A172 (cell line): Measurements from ENCODE around the gene PRAF2. TPM values are rescaled to one million over a fixed set of nuclear protein-coding genes. Genes with fewer than 3 reads are reported as not detected.
A peak's percentile ranks its signal among the peaks of the same experiment; 100 is the strongest.

Source experiments
- DNase-seq: peaks from one replicate; pipeline ENCODE4 v3.0.0-alpha.2; 2015; ENCODE audit warnings: low spot score
- total RNA-seq: library from RNA; depleted of rRNA; stranded (reverse); fragments of >200 nt; shearing (Covaris generic); gene quantifications from 2 replicates; pipeline ENCODE4 v1.2.3, GENCODE V29; 2014; rRNA removed

The PRAF2 gene
- total RNA-seq, 1 experiment from 2014 or later = 11.7 TPM

DNA sequence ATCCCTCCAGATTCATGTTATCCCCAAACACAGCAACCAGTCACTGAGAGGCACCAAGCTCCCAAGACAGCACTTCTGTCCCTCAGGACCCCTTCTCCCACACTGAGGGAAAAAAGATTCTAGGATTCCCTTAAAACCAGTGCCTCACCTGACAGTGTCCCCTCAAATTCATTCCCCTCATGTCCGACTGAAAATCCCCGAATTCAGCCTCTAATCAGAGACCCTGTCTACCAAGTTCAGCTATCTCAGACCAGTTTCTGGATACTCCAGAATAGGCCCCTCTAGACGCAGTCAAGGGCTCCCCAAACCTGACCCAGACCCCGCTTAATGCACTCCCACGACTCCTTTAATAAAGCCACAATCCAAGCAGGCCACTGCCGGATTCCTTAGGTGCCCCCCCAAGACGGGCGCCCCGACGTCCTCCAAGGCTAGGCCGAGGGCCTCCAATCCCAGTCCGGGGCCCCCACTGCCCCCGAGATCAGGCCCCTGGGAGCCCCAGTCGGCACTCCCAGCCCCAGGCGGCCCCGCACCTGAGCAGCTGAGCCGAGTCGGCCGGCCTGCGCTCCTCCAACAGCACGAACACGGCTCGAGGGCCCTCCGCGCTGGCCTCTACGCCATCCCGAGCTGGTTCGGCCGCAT, 31.1 kb downstream of the PRAF2 start:
- no peak for DNase-seq

- peak; percentile 74 for DNase-seq
Observed at GRCh38 chrX:49041744-49042580, 31.8 kb downstream of the PRAF2 start.

DNA sequence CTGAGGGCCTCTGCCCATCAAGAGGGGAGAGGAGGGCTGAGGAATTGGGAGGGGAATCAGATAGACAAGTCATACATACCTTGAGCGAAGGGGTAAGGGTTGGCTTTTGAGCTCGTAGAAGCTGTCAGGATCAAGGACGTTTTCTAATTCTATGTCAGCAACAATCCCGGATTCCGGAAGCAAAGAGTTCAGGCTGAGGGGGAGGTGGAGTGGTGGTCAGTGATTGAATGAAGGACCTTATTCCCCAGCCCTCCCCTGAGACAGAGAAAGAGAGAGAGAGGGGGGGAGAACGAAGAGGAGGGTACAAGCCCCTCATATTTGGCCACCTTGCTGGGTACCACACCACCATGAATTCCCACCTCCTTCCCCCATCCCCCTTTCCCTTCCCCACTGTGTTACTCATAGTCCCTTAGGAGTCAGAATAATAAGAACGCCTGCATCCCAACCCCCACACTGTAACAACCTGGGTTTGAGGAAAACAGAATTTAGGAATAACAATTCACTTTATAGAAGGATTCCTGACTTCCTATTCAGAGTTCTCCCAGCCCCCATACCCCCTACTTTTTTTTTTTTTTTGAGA, 33.3 kb downstream of the PRAF2 start:
- DNase-seq = peak; percentile 28

GRCh38 chrX:49039598-49040375, 34.0 kb downstream of the PRAF2 start:
- DNase-seq = peak; percentile 90

DNA sequence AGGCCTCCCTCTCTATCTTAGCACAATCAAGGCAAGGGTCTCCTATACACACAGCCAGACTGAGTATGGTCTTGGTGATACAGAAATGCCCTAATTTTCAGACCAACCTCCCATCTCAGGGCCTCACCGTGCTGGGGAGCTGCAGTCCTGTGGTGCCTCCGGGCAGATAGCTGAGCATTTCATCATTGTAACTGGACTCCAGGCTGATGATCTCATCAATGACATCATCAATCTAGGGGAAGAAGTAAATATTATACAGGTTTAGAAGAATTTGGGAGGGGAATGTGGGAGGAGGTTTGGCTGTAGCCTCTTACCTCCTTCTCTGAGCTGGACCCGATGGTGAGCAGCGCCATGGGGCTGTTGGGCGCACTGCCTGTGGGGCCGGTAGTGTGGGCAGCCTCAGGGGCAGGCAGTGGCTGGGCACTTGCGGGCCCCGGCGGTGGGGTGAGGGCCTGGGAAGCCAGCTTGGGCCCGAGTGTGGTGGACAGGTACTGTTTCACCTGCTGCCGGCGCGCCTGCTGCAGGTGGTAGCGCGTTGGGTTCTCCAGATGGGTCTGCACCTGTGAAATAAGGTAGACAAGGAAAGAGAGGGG, 35.8 kb downstream of the PRAF2 start:
- peak; percentile 21 for DNase-seq

DNA sequence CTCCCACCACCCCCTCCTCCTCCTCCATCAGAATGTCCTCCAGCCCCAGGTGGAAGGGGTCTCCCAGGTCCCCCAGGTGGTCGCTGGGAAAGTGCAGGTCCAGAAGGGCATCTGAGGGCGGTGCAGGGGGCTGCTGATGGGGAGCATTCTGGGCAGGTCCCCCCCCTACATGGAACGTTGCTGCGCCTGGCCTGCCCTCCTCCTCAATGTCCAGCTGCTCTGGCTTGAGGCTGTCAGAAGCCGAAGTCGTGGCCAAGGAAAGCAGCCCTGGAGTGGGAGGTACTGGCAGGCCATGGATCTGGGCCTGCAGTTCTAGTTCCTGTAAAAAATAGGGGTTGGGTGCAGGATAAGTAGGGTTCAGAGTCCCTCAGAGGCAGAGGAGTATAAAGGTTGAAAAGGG, 43.5 kb downstream of the PRAF2 start:
- no peak for DNase-seq

DNA sequence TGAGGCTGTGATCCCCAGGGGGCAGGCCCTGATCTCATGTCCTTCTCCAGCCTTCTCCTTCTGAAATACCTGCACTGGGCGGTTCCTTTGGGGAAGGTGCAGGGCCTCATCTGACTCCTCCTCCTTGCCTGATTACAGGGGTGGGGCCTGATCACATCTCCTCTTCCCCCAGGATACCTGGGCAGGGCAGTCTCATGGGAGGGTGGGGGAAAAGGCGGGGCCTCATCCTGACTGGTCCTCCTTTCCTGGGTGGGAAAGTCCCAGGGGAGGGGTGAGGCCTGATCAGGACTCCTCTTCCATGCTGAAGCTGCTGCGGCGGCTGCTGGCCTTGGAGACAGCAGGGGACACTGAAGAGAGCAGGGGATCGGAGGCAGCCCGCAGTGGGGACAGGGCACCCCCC, 43.9 kb downstream of the PRAF2 start:
- no peak for DNase-seq

Other genes with a start within 250 kb of the PRAF2 start
- not detected in 2 replicates for gene ERAS, start 247.5 kb downstream of the PRAF2 start, total RNA-seq
- gene PCSK1N, start 238.4 kb downstream of the PRAF2 start, total RNA-seq = 15.3 and 16.5 TPM in 2 replicates
- gene TIMM17B, start 176.2 kb downstream of the PRAF2 start, total RNA-seq = 67.2 and 73.1 TPM in 2 replicates
- 57.4 and 59.2 TPM in 2 replicates for gene PQBP1, start 176.1 kb downstream of the PRAF2 start, total RNA-seq
- gene SLC35A2, start 162.4 kb downstream of the PRAF2 start, total RNA-seq = 18.9 and 32.6 TPM in 2 replicates
- 0.59 and 0.74 TPM in 2 replicates for gene PIM2, start 155.0 kb downstream of the PRAF2 start, total RNA-seq
- 26.4 and 31.5 TPM in 2 replicates for gene OTUD5, start 116.4 kb downstream of the PRAF2 start, total RNA-seq
- gene KCND1, start 102.2 kb downstream of the PRAF2 start, total RNA-seq = 0.67 and 0.91 TPM in 2 replicates
- 15.9 and 18.3 TPM in 2 replicates for gene GRIPAP1, start 71.7 kb downstream of the PRAF2 start, total RNA-seq
- 49.8 and 64.1 TPM in 2 replicates for gene TFE3, start 30.6 kb downstream of the PRAF2 start, total RNA-seq
- 0.14 TPM in 1 of 2 replicates, not detected in the other for gene CCDC120, start 15.0 kb downstream of the PRAF2 start, total RNA-seq
- gene WDR45, start 5.9 kb upstream of the PRAF2 start, total RNA-seq = 47.5 and 64.6 TPM in 2 replicates
- gene GPKOW, start 49.7 kb upstream of the PRAF2 start, total RNA-seq = 41.9 and 42.4 TPM in 2 replicates
- 0.36 and 1.8 TPM in 2 replicates for gene MAGIX, start 88.8 kb upstream of the PRAF2 start, total RNA-seq
- gene PLP2, start 97.9 kb upstream of the PRAF2 start, total RNA-seq = 70.3 and 80.8 TPM in 2 replicates
- gene PRICKLE3, start 112.4 kb upstream of the PRAF2 start, total RNA-seq = 2.8 and 2.9 TPM in 2 replicates
- 0.05 and 0.48 TPM in 2 replicates for gene SYP, start 126.2 kb upstream of the PRAF2 start, total RNA-seq
- gene CACNA1F, start 159.3 kb upstream of the PRAF2 start, total RNA-seq = not detected in 2 replicates
- 15.0 and 16.8 TPM in 2 replicates for gene CCDC22, start 161.5 kb upstream of the PRAF2 start, total RNA-seq
- gene FOXP3, start 190.7 kb upstream of the PRAF2 start, total RNA-seq = not detected in 2 replicates
- 8.0 and 11.1 TPM in 2 replicates for gene PPP1R3F, start 195.8 kb upstream of the PRAF2 start, total RNA-seq
- not detected in 2 replicates for gene GAGE10, start 229.6 kb upstream of the PRAF2 start, total RNA-seq
- gene GAGE12J, start 248.0 kb upstream of the PRAF2 start, total RNA-seq = not detected in 2 replicates